Mammary epithelial cell (primary cell): Measurements from ENCODE around the gene ACYP2.

Source experiments
- EZH2 ChIP-seq: IDR thresholded peaks from 2 replicates; pipeline ENCODE4 v1.6.1; 2012; ENCODE audit warnings: low read length, inconsistent platforms, borderline replicate concordance
- TF ChIP-seq, protein P1 (sequence below), 2 donors: IDR thresholded peaks in 1 of 2; conservative IDR thresholded peaks in 1 of 2; 2 replicates each; pipeline ENCODE4 v1.5.1; 2011 to 2012; ENCODE audit warnings: inconsistent platforms in 2 of 2, low read length in 2 of 2, mild to moderate bottlenecking in 2 of 2, control low read depth in 1 of 2, low read depth in 1 of 2; ENCODE audit not compliant: insufficient read depth in 1 of 2; ENCODE audit errors: extremely low read depth in 1 of 2

DNA sequence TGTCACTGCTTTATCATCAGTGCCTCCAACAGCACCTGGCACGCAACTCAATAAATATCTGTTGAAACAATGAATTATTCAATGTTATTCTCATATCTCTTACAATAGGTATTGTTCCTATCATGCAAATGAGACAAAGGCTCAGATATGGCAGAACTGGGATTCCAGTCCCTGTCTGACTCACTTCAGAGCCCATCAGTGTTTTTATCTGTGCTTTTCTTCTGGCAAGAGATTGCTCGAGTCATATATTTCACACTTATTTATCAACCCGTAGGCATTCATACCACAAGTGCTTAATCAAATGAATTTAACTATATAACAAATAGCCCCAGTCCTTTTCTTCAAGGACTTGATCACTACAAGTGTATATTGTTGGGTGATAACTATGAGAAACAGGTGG is 217.0 kb downstream of the ACYP2 start:
- TF ChIP-seq, protein P1, sequence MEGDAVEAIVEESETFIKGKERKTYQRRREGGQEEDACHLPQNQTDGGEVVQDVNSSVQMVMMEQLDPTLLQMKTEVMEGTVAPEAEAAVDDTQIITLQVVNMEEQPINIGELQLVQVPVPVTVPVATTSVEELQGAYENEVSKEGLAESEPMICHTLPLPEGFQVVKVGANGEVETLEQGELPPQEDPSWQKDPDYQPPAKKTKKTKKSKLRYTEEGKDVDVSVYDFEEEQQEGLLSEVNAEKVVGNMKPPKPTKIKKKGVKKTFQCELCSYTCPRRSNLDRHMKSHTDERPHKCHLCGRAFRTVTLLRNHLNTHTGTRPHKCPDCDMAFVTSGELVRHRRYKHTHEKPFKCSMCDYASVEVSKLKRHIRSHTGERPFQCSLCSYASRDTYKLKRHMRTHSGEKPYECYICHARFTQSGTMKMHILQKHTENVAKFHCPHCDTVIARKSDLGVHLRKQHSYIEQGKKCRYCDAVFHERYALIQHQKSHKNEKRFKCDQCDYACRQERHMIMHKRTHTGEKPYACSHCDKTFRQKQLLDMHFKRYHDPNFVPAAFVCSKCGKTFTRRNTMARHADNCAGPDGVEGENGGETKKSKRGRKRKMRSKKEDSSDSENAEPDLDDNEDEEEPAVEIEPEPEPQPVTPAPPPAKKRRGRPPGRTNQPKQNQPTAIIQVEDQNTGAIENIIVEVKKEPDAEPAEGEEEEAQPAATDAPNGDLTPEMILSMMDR (conservative IDR thresholded peaks at IDR 0.05 in 1 of 2, IDR thresholded peaks at IDR 0.05 in 1 of 2; ENCODE audit: extremely low read depth in 1 of 2, insufficient read depth in 1 of 2, low read depth in 1 of 2, low read length in 2 of 2) = no peak
- TF ChIP-seq EZH2 = no peak
